H1 (cell line): ENCODE results near the gene SHROOM3. TPM values are rescaled to one million over a fixed set of nuclear protein-coding genes. Genes with fewer than 3 reads are reported as not detected.

Source experiments
- ATF2 ChIP-seq: IDR thresholded peaks from 2 replicates; pipeline ENCODE4 v1.6.1; 2012; ENCODE audit warnings: low read length, inconsistent platforms
- BACH1 ChIP-seq: IDR thresholded peaks from 2 replicates; pipeline ENCODE4 v1.6.1; 2012; ENCODE audit warnings: low read length, improper control_type of control experiment
- BCL11A ChIP-seq, 2 experiments: IDR thresholded peaks; one replicate each; pipeline ENCODE4 v1.6.1; 2011; ENCODE audit warnings: low read depth in 2 of 2, low read length in 2 of 2, mild to moderate bottlenecking in 2 of 2
- CHD2 ChIP-seq: IDR thresholded peaks from 2 replicates; pipeline ENCODE4 v1.6.1; 2012; ENCODE audit warnings: low read length, improper control_type of control experiment
- SAP30 ChIP-seq: fragments of 300-600 bp; sonication (generic); IDR thresholded peaks from 2 replicates; pipeline ENCODE4 v1.7.1; 2012; ENCODE audit warnings: low read length, moderate library complexity, mild to moderate bottlenecking, inconsistent platforms; ENCODE audit not compliant: insufficient read depth, insufficient replicate concordance
- SP4 ChIP-seq: IDR thresholded peaks from 2 replicates; pipeline ENCODE4 v1.6.1; 2012; ENCODE audit warnings: low read length, inconsistent platforms
- TBP ChIP-seq: IDR thresholded peaks from 2 replicates; pipeline ENCODE4 v1.6.1; 2011; ENCODE audit warnings: low read depth, low read length, improper control_type of control experiment
- TCF12 ChIP-seq: IDR thresholded peaks from 2 replicates; pipeline ENCODE4 v1.6.1; 2011; ENCODE audit warnings: low read depth, mild to moderate bottlenecking, low read length
- polyA plus RNA-seq, 7 experiments: library from polyadenylated mRNA; depleted of rRNA in 3 of 7; stranded (reverse) in 5 of 7; unstranded in 2 of 7; fragments of >200 nt in 5 of 7; fragments of 200-250 nt in 2 of 7; gene quantifications; 1 replicate in 5 of 7; 2 replicates in 1 of 7; 4 replicates in 1 of 7; pipeline versions ENCODE4 v1.2.1 to v1.2.3, GENCODE V29; 2011 to 2013; ENCODE audit warnings: missing spikeins in 2 of 7, mixed read lengths in 2 of 7
- total RNA-seq: library from RNA; stranded (reverse); fragmentation: NEBNext Ultra II Directional; extraction: Animal tissue kit (Norgen Biotek cat#: 25700); gene quantifications from 2 replicates; pipeline ENCODE4 v1.2.1, GENCODE V29; 2021

Gene SHROOM3
- total and polyA plus RNA-seq, 2 of the 8 experiments (the other 6 are each of a cell fraction or from before 2014, with no cell fraction given), result 15.8 to 34.0 TPM

GRCh38 chr4:76690011-76690905 lies 255.2 kb downstream of the SHROOM3 start (continued):
- TF ChIP-seq TCF12 (no peak), ATF2 (no peak), SAP30 (peak; percentile 46), SP4 (no peak), TBP (no peak), CHD2 (no peak), BCL11A (IDR thresholded peaks at IDR 0.05; ENCODE audit: low read depth in 2 of 2, low read length in 2 of 2) (no peak), BACH1 (no peak)
